HG03280 (cell line): Measurements from ENCODE around the gene ZNF418.
"Not testable (repeated sequence)": the region's sequence is repeated elsewhere in the genome, so short reads cannot be mapped to it uniquely, and the experiment has no call there.

ENCODE experiments used
- ATAC-seq: cut with Tn5 transposase; IDR thresholded peaks from one replicate; pipeline ENCODE4 v1.9.1; 2021; ENCODE audit warnings: mild to moderate bottlenecking, moderate library complexity; ENCODE audit not compliant: unreplicated experiment

Gene ZNF418

DNA sequence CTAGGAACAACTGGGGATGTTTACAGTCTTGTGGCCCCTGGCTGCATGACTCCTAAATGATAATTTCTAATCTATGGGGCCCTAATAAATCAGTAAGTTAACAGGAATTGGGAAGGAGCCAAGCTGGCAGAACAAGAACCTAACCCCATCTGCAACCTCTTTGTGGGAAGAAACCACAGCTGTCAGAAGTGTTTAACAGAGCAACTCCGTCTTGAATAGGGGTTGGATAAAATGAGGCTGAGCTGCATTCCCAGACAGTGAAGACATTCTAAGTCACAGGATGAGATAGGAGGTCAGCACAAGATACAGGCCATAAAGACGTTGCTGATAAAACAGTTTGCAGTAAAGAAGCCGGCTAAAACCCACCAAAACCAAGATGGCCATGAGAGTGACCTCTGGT lies 44.5 kb downstream of the ZNF418 start:
- ATAC-seq, result not testable (repeated sequence)

GRCh38 chr19:57888560-57889231 lies 46.5 kb downstream of the ZNF418 start, which contains the start of gene ZNF814:
Gene ZNF814 (minus strand): TSS chr19:57889037. CDS start chr19:57888802, 235 bp downstream.
- no peak for ATAC-seq

GRCh38 chr19:57888107-57888559 lies 47.1 kb downstream of the ZNF418 start:
- ATAC-seq, result no peak

DNA sequence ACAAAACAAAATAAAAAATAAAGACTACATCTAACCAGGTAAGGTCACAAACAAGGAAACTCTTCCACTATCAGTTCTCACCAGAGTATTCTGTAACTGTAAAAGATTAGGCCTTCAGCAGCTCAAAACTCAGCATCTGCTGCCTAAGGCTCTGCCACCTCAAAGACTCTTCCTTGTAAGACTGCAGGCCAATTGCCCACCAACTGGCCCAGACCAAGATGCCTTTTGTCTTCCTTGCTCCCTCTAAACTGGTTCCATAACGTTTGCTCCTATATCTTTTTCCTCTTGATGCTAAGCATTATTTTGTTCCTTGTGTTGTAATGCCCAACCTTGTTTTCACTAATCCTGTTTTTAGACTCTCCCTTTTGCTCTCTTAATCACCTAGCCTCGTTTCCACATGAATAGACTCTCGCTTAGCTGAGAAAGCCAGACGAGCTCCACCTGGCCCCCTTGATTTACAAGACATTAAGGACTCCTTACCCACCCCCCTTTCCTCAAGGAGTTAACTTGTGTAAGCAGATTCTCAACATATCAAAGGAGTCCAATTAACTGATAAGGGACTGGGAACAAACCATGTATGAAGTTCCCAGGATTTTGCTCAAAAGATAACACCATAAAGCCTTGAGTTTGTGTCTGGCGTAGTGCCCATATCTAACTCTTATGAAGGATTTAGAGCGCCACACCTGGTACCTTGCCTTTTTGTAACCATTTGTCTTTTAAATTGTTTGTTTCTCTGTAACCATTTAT lies 47.8 kb downstream of the ZNF418 start:
- ATAC-seq, result no peak

DNA sequence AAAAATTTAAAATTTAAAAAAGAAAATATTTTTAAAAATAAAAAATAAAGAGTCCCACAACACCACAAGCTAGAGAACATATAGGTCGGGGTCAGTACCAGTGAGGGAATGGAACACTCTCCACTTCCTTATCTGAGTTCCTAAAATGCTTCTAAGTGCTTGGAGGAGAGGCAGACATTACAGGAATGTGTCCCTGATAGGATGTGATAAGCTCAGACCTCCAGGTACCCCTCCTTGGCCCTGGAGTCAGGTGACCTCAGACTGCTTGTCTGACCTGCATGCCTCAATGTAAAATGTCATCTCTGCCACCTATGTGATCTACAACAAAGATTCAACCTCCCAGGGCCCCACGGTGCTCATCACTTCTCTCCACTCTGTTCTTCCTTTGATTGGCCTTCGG lies 49.2 kb downstream of the ZNF418 start:
- no peak for ATAC-seq

GRCh38 chr19:57873883-57874799 lies 61.1 kb downstream of the ZNF418 start:
- ATAC-seq, result not testable (repeated sequence)

DNA sequence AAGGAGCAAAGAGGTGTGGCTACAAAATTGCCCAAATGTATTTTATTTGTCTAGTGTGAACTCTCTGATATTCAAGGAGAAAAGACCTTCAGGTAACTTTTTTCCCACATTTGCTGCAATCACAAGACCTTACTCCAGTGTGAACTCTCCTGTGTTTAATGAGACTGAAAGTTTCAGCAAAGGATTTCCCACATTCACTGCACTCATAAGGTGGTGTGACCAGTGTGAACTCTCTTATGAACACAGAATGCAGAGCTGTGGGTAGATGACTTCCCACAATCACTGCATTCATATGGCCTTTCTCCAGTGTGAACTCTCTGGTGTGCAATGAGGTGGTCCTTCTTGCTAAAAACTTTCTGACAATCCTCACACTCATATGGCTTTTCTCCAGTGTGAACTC lies 62.8 kb downstream of the ZNF418 start:
- no peak for ATAC-seq
